Natural killer cell (primary cell): Measurements from ENCODE around the gene ATP23. TPM values are rescaled to one million over a fixed set of nuclear protein-coding genes. Genes with fewer than 3 reads are reported as not detected.

Source experiments
- ATAC-seq, 3 donors: fragments of 150-1000 bp in 2 of 3; fragments of 200-7000 bp in 1 of 3; cut with Tn5 transposase; 1 replicate in 1 of 3; 2 replicates in 2 of 3; pipeline ENCODE4 v1.10.0; 2021; ENCODE audit warnings: mild to moderate bottlenecking in 2 of 3, moderate library complexity in 2 of 3
- DNase-seq, 2 donors: peaks; one replicate each; pipeline versions ENCODE4 v3.0.0 to v3.0.0-alpha.2; 2013 to 2021; ENCODE audit warnings: mixed read lengths in 1 of 2
- H3K27ac ChIP-seq: one replicate; pipeline ENCODE4 v1.5.1; 2013; ENCODE audit warnings: mild to moderate bottlenecking, low read length
- H3K27me3 ChIP-seq: one replicate; pipeline ENCODE4 v1.6.1; 2013; ENCODE audit warnings: low read length; ENCODE audit not compliant: control insufficient read depth, insufficient read depth
- H3K36me3 ChIP-seq: one replicate; pipeline ENCODE4 v1.6.1; 2013; ENCODE audit warnings: low read length; ENCODE audit not compliant: control insufficient read depth, insufficient read depth
- H3K4me1 ChIP-seq: one replicate; pipeline ENCODE4 v1.6.1; 2013; ENCODE audit warnings: low read length; ENCODE audit not compliant: control insufficient read depth, insufficient read depth
- H3K4me3 ChIP-seq: one replicate; pipeline ENCODE4 v1.5.1; 2013; ENCODE audit warnings: low read length
- H3K9me3 ChIP-seq: one replicate; pipeline ENCODE4 v1.6.1; 2013; ENCODE audit warnings: low read length; ENCODE audit not compliant: control insufficient read depth, insufficient read depth
- H3K27ac Mint-ChIP-seq, 2 donors: one replicate each; pipeline ENCODE4 v1.8.0; 2022; ENCODE audit warnings: mild to moderate bottlenecking in 2 of 2, mixed read lengths in 2 of 2, moderate library complexity in 1 of 2
- H3K27me3 Mint-ChIP-seq, 2 donors: one replicate each; pipeline ENCODE4 v1.8.0; 2022; ENCODE audit warnings: low read depth in 2 of 2, mixed read lengths in 2 of 2
- H3K36me3 Mint-ChIP-seq: one replicate; pipeline ENCODE4 v1.8.0; 2022; ENCODE audit warnings: mixed read lengths
- H3K4me1 Mint-ChIP-seq, 2 donors: one replicate each; pipeline ENCODE4 v1.8.0; 2022; ENCODE audit warnings: mixed read lengths in 2 of 2
- H3K4me3 Mint-ChIP-seq: one replicate; pipeline ENCODE4 v1.8.0; 2022; ENCODE audit warnings: mild to moderate bottlenecking, moderate library complexity, mixed read lengths
- H3K9me3 Mint-ChIP-seq, 2 donors: one replicate each; pipeline ENCODE4 v1.8.0; 2022; ENCODE audit warnings: mixed read lengths in 2 of 2
- WGBS: methylation state at CpG from one replicate; pipeline ENCODE4 v1.1.7; 2013; ENCODE audit warnings: missing lambda C conversion rate; ENCODE audit not compliant: insufficient coverage; 5-methylcytosine and 5-hydroxymethylcytosine counted together
- intact Hi-C: fragments of 100-400 bp; cut with micrococcal nuclease; formaldehyde crosslinking; loops from one replicate; pipeline ENCODE4 v1.14.2; 2022
- total RNA-seq, 4 donors: library from RNA; stranded (reverse); fragments of 120-200 nt in 1 of 4; gene quantifications; one replicate each; pipeline versions ENCODE4 v1.2.3 to v1.2.4, GENCODE V29; 2013 to 2022
- TF ChIP-seq, protein P1 (sequence below): fragments of 200-600 bp; IDR thresholded peaks from one replicate; pipeline ENCODE4 v1.8.0; 2022; ENCODE audit warnings: antibody characterized with exemption

ATP23 gene
- total RNA-seq, 3 donors from 2014 or later (not counting 1 experiment from before 2014, with no cell fraction given): 4.9 to 8.8 (median 6.3) TPM

DNA sequence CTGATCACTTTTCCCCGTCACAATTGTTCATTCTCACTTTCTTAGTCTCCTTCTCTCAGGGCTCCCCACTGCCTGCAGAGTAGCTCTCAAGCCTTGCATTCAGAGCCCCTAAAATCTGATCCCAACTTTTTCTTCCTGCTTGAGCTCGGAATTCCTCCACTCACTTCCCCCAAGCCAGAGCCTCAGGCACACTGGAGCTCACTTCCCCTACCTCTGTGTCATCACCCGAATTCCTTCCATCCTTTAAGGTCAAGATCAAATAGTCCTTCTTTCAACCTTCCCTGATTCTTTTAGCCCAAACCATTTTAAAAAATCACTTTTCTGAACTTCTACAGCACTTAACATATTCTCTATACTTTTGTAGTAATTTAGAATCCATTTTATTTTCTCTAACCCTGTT, 34.1 kb upstream of the ATP23 start:
- H3K36me3 ChIP-seq: no peaks in the 10 kb centered on the region
- Mint-ChIP-seq H3K27me3 (peaks cover 27 to 36% of the 10 kb centered on the region in 2 donors), H3K4me1 (peaks cover 6 to 7% of the 10 kb centered on the region in 2 donors), H3K27ac (no peak overlapping the region), H3K36me3 (no peaks in the 10 kb centered on the region), H3K9me3 (no peaks in the 10 kb centered on the region), H3K4me3 (no peak overlapping the region)
- intact Hi-C loops: no loop called here
- DNase-seq (no peak), ATAC-seq (no peak)
- WGBS: 57% methylated on average over 3 of the region's 3 CpGs
- H3K4me3 ChIP-seq: no peak overlapping the region
- TF ChIP-seq, protein P1, sequence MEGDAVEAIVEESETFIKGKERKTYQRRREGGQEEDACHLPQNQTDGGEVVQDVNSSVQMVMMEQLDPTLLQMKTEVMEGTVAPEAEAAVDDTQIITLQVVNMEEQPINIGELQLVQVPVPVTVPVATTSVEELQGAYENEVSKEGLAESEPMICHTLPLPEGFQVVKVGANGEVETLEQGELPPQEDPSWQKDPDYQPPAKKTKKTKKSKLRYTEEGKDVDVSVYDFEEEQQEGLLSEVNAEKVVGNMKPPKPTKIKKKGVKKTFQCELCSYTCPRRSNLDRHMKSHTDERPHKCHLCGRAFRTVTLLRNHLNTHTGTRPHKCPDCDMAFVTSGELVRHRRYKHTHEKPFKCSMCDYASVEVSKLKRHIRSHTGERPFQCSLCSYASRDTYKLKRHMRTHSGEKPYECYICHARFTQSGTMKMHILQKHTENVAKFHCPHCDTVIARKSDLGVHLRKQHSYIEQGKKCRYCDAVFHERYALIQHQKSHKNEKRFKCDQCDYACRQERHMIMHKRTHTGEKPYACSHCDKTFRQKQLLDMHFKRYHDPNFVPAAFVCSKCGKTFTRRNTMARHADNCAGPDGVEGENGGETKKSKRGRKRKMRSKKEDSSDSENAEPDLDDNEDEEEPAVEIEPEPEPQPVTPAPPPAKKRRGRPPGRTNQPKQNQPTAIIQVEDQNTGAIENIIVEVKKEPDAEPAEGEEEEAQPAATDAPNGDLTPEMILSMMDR: no peak
- peaks cover 6% of the 10 kb centered on the region for H3K4me1 ChIP-seq
- H3K27ac ChIP-seq: no peak overlapping the region
- H3K9me3 ChIP-seq: no peaks in the 10 kb centered on the region
- no peaks in the 10 kb centered on the region for H3K27me3 ChIP-seq

DNA sequence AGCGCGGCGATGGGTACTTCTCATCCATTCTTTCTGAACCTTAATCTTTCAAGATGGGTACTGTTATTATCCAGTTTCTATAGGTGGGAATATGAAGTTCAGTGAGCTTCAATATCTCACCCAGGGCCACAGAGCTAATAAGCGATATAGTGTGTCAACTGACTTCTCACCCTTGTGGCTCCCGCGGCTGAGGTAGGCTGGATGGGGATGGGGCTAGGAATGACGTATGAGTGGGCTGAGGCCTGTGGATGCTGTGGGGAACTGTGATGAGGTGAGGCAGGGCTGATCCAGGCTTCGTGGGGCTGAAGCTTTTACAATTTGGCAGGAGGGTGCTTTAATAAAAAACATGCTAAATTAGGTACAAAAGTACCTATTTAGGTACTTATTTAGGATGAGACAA, 32.9 kb upstream of the ATP23 start:
- Mint-ChIP-seq H3K4me3 (no peak overlapping the region), H3K4me1 (peaks cover 6 to 7% of the 10 kb centered on the region in 2 donors), H3K27ac (no peak overlapping the region), H3K27me3 (peaks cover 27 to 37% of the 10 kb centered on the region in 2 donors), H3K9me3 (no peaks in the 10 kb centered on the region), H3K36me3 (no peaks in the 10 kb centered on the region)
- no peak overlapping the region for H3K27ac ChIP-seq
- no peaks in the 10 kb centered on the region for H3K27me3 ChIP-seq
- no peaks in the 10 kb centered on the region for H3K36me3 ChIP-seq
- ATAC-seq (no peak), DNase-seq (no peak)
- H3K9me3 ChIP-seq: no peaks in the 10 kb centered on the region
- H3K4me3 ChIP-seq: no peak overlapping the region
- H3K4me1 ChIP-seq: peaks cover 6% of the 10 kb centered on the region
- intact Hi-C loops: no loop called here
- WGBS: 71% methylated on average over 5 of the region's 8 CpGs
- TF ChIP-seq, protein P1: no peak

DNA sequence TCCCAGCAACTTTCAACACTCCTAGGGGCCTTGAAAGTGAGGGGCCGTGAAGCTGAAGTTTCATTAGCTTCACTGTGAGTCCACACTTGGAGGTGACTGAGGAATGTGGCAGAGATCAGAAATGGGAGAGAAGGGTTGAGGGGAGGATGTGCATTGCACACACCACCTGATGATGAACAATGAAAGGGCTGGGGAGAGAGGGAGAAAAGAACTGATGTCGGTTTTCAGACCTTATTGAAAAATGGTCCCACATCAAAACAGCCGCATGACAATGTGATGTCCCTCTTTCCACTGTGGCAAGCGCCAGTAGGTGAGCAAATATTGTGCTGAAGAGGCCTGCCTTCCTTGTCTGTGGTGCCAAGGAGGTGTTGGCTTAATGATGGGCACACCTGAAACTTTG, 32.3 kb upstream of the ATP23 start:
- Mint-ChIP-seq H3K27me3 (peaks cover 27 to 41% of the 10 kb centered on the region in 2 donors), H3K27ac (no peak overlapping the region), H3K4me1 (peaks cover 6 to 7% of the 10 kb centered on the region in 2 donors), H3K4me3 (no peak overlapping the region), H3K9me3 (no peaks in the 10 kb centered on the region), H3K36me3 (no peaks in the 10 kb centered on the region)
- ATAC-seq (no peak), DNase-seq (no peak)
- Histone ChIP-seq H3K36me3 (no peaks in the 10 kb centered on the region), H3K9me3 (no peaks in the 10 kb centered on the region), H3K27ac (no peak overlapping the region), H3K4me1 (peaks cover 6% of the 10 kb centered on the region), H3K4me3 (no peak overlapping the region), H3K27me3 (no peaks in the 10 kb centered on the region)
- TF ChIP-seq, protein P1: no peak
- intact Hi-C loops: no loop called here
- WGBS: 75% methylated on average over 4 of the region's 4 CpGs

DNA sequence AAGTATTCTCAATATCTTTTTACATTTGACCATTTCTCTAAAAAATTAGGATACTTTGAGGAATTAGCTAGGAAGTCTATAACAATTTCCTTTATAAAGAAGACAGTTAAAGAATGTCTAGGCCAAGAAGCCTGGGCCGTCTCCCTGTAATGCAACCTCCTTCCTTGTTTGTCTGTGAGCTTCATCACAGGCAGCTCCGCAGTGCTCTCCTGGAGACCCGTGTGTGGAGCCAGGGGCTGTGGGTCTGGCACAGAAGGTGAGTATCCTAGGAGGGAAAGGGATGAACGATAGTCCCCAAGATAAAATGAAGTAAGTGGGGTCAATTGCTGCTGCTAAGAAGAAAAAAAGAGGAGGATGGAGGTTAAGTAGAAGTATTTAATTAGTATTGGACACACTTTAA, 31.8 kb upstream of the ATP23 start:
- H3K27ac ChIP-seq: no peak overlapping the region
- no peak overlapping the region for H3K4me3 Mint-ChIP-seq
- H3K9me3 ChIP-seq: no peaks in the 10 kb centered on the region
- no peaks in the 10 kb centered on the region for H3K9me3 Mint-ChIP-seq
- TF ChIP-seq, protein P1: no peak
- intact Hi-C loops: no loop called here
- H3K27ac Mint-ChIP-seq: no peak overlapping the region
- no peaks in the 10 kb centered on the region for H3K36me3 Mint-ChIP-seq
- H3K4me3 ChIP-seq: no peak overlapping the region
- ATAC-seq (no peak), DNase-seq (no peak)
- H3K4me1 ChIP-seq: peaks cover 6% of the 10 kb centered on the region
- H3K4me1 Mint-ChIP-seq: peaks cover 6 to 7% of the 10 kb centered on the region in 2 donors
- no peaks in the 10 kb centered on the region for H3K36me3 ChIP-seq
- WGBS: 90% methylated on average over 4 of the region's 4 CpGs
- H3K27me3 ChIP-seq: no peaks in the 10 kb centered on the region
- peaks cover 31 to 47% of the 10 kb centered on the region in 2 donors for H3K27me3 Mint-ChIP-seq
